HG02571 (cell line): ENCODE results near the gene NAP1L1.

Experiments
- ATAC-seq: cut with Tn5 transposase; IDR thresholded peaks from one replicate; pipeline ENCODE4 v1.9.1; 2021; ENCODE audit warnings: mild to moderate bottlenecking, moderate library complexity; ENCODE audit not compliant: unreplicated experiment

Gene NAP1L1

GRCh38 chr12:76023069-76023690 lies 61.3 kb downstream of the NAP1L1 start:
- ATAC-seq = no peak

GRCh38 chr12:76022506-76022905 lies 62.0 kb downstream of the NAP1L1 start:
- ATAC-seq = no peak

GRCh38 chr12:76020731-76021672 lies 63.5 kb downstream of the NAP1L1 start:
- no peak for ATAC-seq

- ATAC-seq = no peak
These were observed 64.2 kb downstream of the NAP1L1 start for GRCh38 chr12:76020281-76020680.

GRCh38 chr12:76018672-76019071 lies 65.8 kb downstream of the NAP1L1 start:
- ATAC-seq = no peak

GRCh38 chr12:76018111-76018510 lies 66.4 kb downstream of the NAP1L1 start:
- ATAC-seq = no peak

- no peak for ATAC-seq
These were observed 70.5 kb downstream of the NAP1L1 start for GRCh38 chr12:76014007-76014406.

- no peak for ATAC-seq
These were observed 70.9 kb downstream of the NAP1L1 start for GRCh38 chr12:76013603-76014002.

- no peak for ATAC-seq
These were observed 71.8 kb downstream of the NAP1L1 start for GRCh38 chr12:76012644-76013043.

GRCh38 chr12:76010732-76011458 lies 73.6 kb downstream of the NAP1L1 start:
- no peak for ATAC-seq

- no peak for ATAC-seq
These were observed 76.1 kb downstream of the NAP1L1 start for GRCh38 chr12:76008428-76008827.

GRCh38 chr12:76007640-76008039 lies 76.8 kb downstream of the NAP1L1 start:
- ATAC-seq = no peak

- no peak for ATAC-seq
These were observed 78.2 kb downstream of the NAP1L1 start for GRCh38 chr12:76006028-76006925.

- no peak for ATAC-seq
These were observed 81.2 kb downstream of the NAP1L1 start for GRCh38 chr12:76003355-76003638.

- no peak for ATAC-seq
These were observed 81.7 kb downstream of the NAP1L1 start for GRCh38 chr12:76002598-76003354.

- ATAC-seq = no peak
These were observed 86.0 kb downstream of the NAP1L1 start for GRCh38 chr12:75998292-75999063.

- ATAC-seq = no peak
These were observed 86.8 kb downstream of the NAP1L1 start for GRCh38 chr12:75997658-75998057.

- ATAC-seq = no peak
These were observed 87.5 kb downstream of the NAP1L1 start for GRCh38 chr12:75996861-75997447.

GRCh38 chr12:75995691-75996090 lies 88.8 kb downstream of the NAP1L1 start:
- no peak for ATAC-seq
